ENCODE results near the gene TTC34. TPM values are rescaled to one million over a fixed set of nuclear protein-coding genes. Genes with fewer than 3 reads are reported as not detected.

The TTC34 gene
- total RNA-seq, 1 experiment from 2014 or later, result 0.92 TPM

DNA sequence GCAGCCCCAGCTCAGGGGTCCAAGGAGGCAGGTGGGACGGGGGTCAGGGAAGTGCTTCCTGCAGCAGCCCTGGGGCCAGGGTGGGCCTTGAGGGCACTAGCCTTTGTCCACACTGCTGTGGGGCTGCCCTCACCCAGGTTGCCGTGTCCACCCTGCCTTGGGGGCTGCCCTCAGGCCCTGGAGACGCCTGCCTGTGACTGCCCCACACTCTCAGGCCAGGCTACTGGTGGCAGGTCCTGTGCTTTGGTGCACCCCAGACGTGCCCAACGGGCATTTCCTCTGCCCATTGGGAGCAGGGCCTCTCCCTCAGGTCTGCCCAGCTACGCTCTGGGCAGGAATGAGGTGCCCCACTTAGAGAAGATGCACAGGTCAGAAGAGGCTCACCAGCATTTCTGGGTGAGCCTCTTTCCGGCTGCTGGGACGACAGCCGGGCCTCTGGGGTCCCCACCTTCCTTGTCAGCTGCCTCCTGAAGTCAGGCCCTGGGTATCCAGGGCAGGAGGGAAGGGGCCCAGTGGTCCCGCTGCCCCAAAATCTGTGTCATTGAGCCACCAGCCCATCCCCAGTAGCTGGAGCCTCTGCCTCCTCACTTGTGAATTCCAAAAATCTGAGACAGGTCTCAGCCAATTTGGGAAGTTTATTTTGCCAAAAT lies 166.0 kb downstream of the TTC34 start:
- Histone ChIP-seq H2BK15ac (ENCODE audit: low read depth, low read length) (no peak overlapping the region), H3K4ac (ENCODE audit: low read depth, low read length) (no peak overlapping the region), H3K23me2 (ENCODE audit: insufficient read length, low read depth, low read length, poor library complexity, severe bottlenecking) (no peaks in the 10 kb centered on the region), H2BK5ac (ENCODE audit: insufficient read length, low read length) (no peak overlapping the region), H3K18ac (ENCODE audit: insufficient read length, low read depth, low read length) (no peak overlapping the region), H2BK120ac (ENCODE audit: low read depth, low read length, poor library complexity, severe bottlenecking) (no peak overlapping the region), H3K4me1 (ENCODE audit: insufficient read depth, low read length) (no peaks in the 10 kb centered on the region), H2AK5ac (ENCODE audit: insufficient read length, low read length) (no peak overlapping the region), H3K14ac (ENCODE audit: insufficient read depth, low read length) (no peak overlapping the region), H4K5ac (ENCODE audit: insufficient read length, low read depth, low read length) (no peak overlapping the region), H3K27me3 (ENCODE audit: insufficient read depth, low read length) (peaks cover 1% of the 10 kb centered on the region; the same call in 1 of the 2 replicates), H2AFZ (ENCODE audit: low read length) (no peak overlapping the region), H4K20me1 (ENCODE audit: control insufficient read depth, insufficient read depth, insufficient read length) (peaks cover 2% of the 10 kb centered on the region), H3T11ph (ENCODE audit: low read length) (no peak overlapping the region), H3K56ac (ENCODE audit: insufficient read length, low read depth, low read length) (no peak overlapping the region), H3K9ac (ENCODE audit: extremely low read depth, insufficient read length, low read length) (no peak overlapping the region), H4K91ac (ENCODE audit: insufficient read length, low read depth, low read length) (no peak overlapping the region), H2BK12ac (ENCODE audit: insufficient read length, low read depth, low read length) (no peak overlapping the region), H3K9me3 (ENCODE audit: control insufficient read depth, low read depth, low read length) (peaks cover 6% of the 10 kb centered on the region), H3K27ac (ENCODE audit: insufficient read length, low read depth, low read length) (no peak overlapping the region), H4K8ac (replicated peaks; ENCODE audit: insufficient read length, low read depth, low read length) (no peak overlapping the region), H3K4me2 (ENCODE audit: insufficient read depth, insufficient read length, low read length) (no peak overlapping the region), H2BK20ac (ENCODE audit: low read depth, low read length, poor library complexity, severe bottlenecking) (no peak overlapping the region), H3K79me1 (ENCODE audit: insufficient read depth, low read depth, low read length, poor library complexity, severe bottlenecking) (no peaks in the 10 kb centered on the region), H3K23ac (ENCODE audit: insufficient read length, low read depth, low read length) (no peak overlapping the region), H3K79me2 (ENCODE audit: insufficient read depth, low read length) (no peaks in the 10 kb centered on the region)
- H3K36me3 Mint-ChIP-seq (ENCODE audit: insufficient read depth in 1 of 3, low read depth in 3 of 3), result peaks cover 4 to 13% (median 8%) of the 10 kb centered on the region in 3 experiments
- H3K4me3 Mint-ChIP-seq, result no peak overlapping the region
- peaks cover 62% of the 10 kb centered on the region for H3K27me3 Mint-ChIP-seq (ENCODE audit: low read depth)
- no peak for DNase-seq
- WGBS (ENCODE audit: extremely low coverage, insufficient read length, low lambda C conversion rate), result no CpG with 5 or more reads among the region's 10 CpGs
- TF ChIP-seq, protein P1, sequence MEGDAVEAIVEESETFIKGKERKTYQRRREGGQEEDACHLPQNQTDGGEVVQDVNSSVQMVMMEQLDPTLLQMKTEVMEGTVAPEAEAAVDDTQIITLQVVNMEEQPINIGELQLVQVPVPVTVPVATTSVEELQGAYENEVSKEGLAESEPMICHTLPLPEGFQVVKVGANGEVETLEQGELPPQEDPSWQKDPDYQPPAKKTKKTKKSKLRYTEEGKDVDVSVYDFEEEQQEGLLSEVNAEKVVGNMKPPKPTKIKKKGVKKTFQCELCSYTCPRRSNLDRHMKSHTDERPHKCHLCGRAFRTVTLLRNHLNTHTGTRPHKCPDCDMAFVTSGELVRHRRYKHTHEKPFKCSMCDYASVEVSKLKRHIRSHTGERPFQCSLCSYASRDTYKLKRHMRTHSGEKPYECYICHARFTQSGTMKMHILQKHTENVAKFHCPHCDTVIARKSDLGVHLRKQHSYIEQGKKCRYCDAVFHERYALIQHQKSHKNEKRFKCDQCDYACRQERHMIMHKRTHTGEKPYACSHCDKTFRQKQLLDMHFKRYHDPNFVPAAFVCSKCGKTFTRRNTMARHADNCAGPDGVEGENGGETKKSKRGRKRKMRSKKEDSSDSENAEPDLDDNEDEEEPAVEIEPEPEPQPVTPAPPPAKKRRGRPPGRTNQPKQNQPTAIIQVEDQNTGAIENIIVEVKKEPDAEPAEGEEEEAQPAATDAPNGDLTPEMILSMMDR (conservative IDR thresholded peaks at IDR 0.05), result no peak
- peaks cover 14 to 24% of the 10 kb centered on the region in 2 experiments for H3K4me1 Mint-ChIP-seq
- peaks cover 19 to 23% of the 10 kb centered on the region in 2 experiments for H3K9me3 Mint-ChIP-seq
- no peak overlapping the region for H3K27ac Mint-ChIP-seq

All from H9 (cell line).